Measurements from ENCODE around the gene TSFM.
A peak's percentile ranks its signal among the peaks of the same experiment; 100 is the strongest.

The TSFM gene

GRCh38 chr12:57835366-57836288 is 53.0 kb downstream of the TSFM start:
- DNase-seq, result peak in 2 of 14 donors; percentile 15 to 27

- peak in 10 of 14 donors; percentile 24 to 98 (median 60) for DNase-seq
These were observed 54.1 kb downstream of the TSFM start for GRCh38 chr12:57836442-57837375.

GRCh38 chr12:57837864-57838562 is 55.4 kb downstream of the TSFM start:
- no peak for DNase-seq

GRCh38 chr12:57838594-57839302 is 56.2 kb downstream of the TSFM start:
- DNase-seq, result no peak

- peak in 1 of 14 donors; percentile 89 for DNase-seq
These were observed 57.4 kb downstream of the TSFM start for GRCh38 chr12:57839996-57840395.

GRCh38 chr12:57840726-57841125 is 58.1 kb downstream of the TSFM start:
- peak in 1 of 14 donors; percentile 36 for DNase-seq

GRCh38 chr12:57841445-57841844 is 58.9 kb downstream of the TSFM start:
- DNase-seq, result no peak

- no peak for DNase-seq
These were observed 60.0 kb downstream of the TSFM start for GRCh38 chr12:57842342-57843294.

- DNase-seq, result peak in 12 of 14 donors; percentile 40 to 82 (median 58)
These were observed 62.3 kb downstream of the TSFM start for GRCh38 chr12:57844709-57845477.

- peak; percentile 23 to 92 (median 80) for DNase-seq
These were observed 63.1 kb downstream of the TSFM start for GRCh38 chr12:57845478-57846284.

GRCh38 chr12:57846285-57846576 is 63.6 kb downstream of the TSFM start:
- peak in 1 of 14 donors; percentile 80 for DNase-seq

- DNase-seq, result peak; percentile 90 to 99 (median 98)
These were observed 64.2 kb downstream of the TSFM start, which contains the start of gene CTDSP2 for GRCh38 chr12:57846577-57847319. Gene CTDSP2 (minus strand): TSS chr12:57846729. CDS start chr12:57846435, 294 bp downstream.
